Fibroblast of skin of back (primary cell): ENCODE results near the gene FRMD5.

Experiments used
- DNase-seq: peaks from one replicate; pipeline ENCODE4 v3.0.0-alpha.2; 2013

The FRMD5 gene

DNA sequence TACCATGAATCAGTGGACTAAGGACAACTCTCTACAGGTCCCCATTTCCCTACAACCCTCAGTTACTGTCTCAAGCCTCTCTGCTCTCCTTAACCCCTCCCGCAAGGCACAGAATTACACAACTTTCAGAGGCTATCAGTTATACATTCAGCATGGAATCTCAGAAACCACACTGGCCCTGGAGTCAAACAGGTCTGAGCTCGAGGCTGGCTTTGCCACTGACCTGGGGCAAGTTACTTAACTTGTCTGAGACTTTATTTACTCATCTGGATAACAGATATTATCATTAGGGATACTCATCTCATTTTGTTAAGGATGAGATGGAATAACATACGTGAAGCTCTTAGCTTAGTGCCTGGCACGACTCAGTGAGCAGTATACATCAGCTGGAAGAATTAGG lies 273.1 kb downstream of the FRMD5 start:
- no peak for DNase-seq

DNA sequence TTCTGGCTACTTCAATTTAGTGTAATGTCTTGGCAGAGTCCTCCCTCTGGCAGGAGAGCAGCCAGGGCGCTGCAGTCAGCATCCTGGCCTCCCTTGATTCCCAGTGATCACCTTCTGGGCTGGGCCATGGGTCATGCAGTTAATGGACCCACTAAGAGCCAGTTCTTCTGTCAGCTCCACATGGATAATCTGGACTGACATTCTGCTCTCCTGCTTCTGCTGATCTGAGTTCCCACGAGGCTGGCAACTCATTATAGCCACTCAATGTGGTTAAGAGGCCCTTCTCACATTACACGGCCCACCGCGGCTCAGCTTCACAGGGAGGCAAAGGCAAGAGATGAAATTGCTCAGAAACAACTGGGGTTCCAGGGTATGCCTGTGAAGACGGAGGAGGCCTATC lies 274.3 kb downstream of the FRMD5 start:
- peak; percentile 52 for DNase-seq

DNA sequence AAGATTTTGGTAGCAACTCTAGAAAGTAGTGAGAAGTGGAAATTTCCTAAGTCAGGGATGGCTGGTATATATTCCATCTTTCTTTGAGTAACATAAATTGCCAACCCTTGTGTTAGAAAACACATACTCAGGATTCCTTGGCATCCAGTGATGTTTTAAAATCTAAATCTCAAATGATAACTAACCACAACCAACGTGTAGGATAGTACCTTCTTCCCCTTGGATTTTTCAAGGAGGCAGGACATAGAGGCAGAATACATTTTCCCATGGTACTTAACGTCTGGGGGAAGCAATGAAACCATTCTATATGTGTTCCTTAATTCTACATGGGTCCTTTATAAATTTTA lies 274.8 kb downstream of the FRMD5 start:
- DNase-seq = no peak

DNA sequence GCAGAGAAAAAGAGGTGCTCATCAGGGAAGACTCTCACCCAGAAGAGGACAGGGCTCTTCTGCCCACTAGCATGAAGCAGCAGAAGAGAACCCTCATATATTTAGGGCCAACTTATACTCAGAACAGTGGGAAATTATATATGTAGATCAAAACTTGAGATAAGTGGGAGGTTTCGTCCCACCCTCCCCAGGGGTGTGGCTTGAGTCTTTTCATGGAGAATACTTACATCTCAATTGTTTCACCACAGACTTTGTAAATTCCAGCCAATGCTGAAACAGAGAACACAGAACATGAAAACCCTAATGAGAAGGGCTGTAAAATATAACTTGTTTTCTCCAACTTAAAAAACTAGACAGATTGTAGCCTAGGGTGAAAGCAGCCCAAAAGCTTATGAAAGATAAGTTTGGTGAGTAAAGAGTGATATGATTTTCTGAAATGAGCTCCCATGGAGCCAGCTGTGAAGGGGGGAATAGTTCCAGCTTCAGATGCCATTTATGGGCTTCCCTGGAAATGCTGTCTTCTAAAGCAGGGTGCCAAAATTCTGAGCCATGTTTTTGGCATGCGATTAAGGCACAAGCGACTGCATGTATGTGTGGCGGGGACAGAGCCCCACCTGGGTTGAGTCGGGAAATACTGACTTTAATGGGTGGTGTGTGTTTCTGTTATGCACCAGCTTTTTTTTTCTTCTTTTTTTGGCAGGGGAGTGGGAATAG lies 275.4 kb downstream of the FRMD5 start:
- DNase-seq = no peak

DNA sequence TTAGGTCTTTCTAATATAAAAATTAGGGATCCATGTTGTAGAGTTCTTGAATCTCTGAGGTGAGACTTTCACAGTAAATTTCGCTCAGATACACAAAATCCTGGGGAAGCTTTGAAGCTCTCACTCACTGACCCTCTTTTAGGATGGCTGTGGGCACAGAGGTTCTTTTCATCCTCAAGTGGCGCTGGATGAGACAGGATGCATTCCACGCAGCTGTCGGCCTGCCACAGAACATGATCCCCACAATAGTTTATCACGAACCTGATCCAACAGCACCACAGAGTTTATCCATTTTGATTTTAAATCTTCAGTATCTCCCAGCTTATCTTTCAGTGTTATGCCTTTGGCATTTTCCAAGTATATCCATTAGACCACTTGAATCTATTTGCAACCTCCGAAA lies 276.4 kb downstream of the FRMD5 start:
- no peak for DNase-seq

DNA sequence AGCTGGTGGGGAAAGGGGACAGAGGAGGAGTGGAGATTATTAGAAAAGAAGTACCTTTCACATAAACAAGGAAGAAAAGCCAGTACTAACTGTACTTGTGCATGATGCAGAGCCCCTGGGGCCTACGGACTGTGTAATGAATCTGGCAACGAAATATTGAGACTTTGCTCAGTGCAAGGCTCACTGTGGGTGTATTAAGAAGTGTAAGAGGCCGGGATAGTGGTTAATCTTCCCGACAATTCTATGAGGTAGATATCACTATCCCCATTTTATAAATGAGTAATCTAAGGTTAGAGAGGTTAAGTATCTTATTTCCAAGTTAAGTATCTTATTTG lies 278.8 kb downstream of the FRMD5 start:
- no peak for DNase-seq

DNA sequence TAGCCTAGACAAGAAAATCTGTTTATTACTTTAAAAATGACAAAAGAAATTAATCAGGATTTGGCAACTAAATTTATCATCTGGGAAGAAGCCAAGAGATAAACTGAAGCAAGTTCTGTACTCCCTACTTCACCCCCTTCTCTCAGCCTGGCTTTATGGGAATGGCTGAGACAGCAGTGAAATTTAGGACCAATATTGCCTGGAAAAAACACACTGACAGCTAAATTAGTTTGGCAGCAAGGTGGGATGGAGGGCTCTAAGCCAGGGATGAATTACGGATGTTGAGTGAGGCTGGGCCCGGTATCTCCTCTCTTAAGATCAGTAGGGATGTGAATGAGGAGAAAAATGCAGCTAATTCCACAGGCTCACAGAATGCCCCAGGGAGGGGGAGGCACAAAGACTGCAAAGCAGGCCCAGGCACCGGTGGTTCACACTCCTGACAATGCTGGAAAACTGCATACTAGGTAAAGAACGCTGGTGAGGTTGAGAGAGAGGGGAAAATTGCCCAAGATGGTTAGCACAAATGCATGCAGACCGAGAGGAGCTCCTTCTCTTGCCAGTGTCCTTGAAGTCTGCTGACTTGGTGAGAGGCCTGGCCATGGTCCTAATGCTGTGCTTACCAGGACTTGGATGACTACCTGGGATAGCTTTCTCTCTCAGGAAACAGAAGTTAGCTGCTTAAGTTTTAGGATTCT lies 279.3 kb downstream of the FRMD5 start:
- DNase-seq = no peak

DNA sequence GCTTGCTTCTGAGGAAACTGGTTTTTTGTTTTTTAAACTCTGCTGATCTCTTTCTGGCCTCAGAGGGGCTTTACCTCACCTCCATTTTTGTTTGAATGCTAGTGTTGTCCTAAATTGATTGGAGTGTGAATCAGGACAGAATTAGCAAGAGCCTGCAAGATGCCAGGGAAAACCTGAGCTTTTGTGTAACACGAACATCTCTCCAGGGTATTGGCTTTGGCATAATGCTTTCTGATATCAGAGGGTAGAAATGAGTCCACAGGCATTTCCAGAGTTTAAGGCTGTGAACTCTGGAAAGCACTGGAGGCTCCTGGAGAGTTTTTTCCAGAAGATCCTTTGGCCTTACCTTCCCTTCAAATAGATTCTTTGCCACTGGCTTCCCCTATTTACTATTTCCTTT lies 281.1 kb downstream of the FRMD5 start:
- DNase-seq = no peak

DNA sequence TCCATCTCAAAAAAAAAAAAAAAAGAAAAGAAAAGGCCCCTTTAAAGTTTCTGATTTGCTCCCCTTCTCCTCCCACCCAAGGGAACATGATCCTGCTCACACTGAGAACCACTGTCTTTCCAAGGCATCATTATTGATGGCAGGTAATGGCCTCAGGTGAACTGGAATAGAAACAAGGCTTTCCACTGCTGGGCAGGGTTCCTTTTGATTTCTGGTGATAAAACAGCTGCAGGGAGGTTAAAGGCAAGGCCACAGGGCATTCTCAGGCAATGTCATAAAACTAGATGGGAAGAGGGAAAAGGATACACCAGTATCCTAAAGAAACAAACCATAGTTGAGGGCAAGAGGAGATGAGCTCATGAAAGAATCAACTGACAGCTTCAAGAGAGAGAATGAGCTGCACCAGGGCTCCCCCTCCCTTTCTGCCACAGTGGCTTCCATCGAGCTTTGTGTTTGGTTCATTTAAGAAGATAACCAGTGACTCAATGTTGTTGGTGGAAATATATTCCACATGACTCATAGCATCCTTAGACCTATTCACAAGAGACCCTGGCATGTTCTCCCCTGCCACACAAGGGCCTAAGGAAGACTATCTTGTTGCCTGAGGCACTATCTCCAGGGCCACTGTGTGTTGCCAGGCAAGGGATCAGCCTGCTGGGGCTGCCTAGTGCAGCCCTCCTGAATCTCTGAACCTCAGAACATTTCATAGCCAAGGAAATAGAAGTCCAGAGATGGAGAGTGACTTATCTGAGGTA lies 281.9 kb downstream of the FRMD5 start:
- DNase-seq = peak; percentile 100

DNA sequence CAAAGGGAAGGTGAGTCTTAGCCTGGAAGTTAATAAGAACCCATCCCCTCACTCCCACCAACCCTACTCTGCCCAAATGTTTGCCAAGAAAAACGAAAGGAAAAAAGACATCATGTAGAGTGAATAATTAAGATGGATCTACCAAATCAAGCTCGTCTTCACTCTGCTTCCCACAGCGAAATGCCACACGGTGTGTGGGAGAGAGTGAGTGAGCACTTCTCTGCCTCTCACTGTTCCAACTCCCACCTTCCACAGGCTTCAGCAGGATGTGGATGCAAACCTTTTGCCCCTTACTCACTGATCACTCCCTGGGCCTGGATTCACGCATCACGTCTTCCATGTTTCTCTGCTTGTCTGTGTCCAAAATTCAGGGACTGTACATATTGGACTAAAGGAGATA lies 282.9 kb downstream of the FRMD5 start:
- no peak for DNase-seq

DNA sequence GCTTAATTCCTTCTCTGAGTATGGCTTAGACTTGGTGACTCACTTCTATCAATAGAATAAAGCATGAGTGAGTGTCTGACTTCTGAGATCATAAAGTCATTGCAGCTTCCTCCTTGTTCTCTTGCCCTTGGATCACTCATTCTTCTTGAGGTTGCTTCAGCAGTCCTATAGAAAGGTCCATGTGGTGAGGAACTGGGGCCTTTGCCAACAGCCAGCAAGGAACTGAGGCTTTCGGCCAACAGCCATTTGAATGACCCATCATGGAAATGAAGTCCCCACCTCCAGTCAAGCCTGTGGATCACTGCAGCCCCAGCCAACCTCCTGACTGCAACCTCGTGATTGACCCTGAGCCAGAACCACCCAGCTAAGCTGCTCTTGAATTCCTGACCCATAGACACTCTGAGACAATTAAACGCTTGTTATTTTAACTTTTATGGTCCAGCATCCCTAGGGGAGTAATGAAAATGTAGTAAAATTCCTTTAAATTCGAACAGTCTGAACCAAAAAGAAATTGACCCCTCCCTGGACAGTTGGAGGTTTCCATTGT lies 283.8 kb downstream of the FRMD5 start:
- DNase-seq = peak; percentile 98

DNA sequence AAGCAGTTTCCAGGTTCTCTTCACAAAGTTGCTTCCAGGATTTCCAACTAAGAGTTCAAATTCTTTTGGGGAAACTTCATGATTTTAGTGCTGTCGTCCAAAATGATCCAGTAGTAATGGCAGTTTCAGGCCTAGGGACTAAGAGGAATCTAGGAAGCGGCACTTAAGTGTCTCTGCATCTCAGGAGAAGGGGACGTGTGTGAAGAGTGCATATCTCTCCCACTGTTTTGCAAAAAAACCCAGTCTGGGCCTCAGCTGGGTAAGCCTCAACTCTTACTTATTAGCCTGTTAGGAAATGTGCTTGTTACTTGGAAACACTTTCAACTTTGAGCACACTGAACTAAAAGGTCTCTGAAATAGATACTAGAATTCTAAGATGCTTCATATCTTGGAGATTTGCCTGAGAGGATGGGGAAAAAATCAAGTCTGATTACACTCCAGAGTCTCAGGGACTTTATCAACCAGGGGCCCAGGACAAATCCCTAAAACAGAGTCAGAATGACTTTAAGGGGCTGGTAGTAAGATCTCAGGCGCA lies 286.5 kb downstream of the FRMD5 start:
- no peak for DNase-seq

DNA sequence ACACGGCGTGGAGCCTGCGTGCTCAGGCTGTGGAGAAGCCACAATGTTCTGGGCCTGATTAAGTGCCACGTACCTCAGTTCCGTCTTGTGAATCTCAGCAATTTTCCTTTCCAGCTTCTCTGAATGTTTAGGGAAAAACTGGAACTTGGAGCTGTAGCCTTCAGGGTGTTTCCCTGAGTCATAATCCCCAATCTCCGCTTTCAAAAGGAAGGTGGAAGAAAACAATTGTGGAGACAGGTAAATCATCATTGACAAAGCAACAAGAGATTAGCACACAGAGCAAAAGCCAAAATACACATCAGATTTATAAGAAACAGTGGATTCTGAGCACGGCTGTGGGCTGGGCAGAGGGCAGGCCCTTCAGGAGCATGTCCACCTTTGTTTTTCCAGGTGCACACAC lies 289.3 kb downstream of the FRMD5 start:
- DNase-seq = no peak

DNA sequence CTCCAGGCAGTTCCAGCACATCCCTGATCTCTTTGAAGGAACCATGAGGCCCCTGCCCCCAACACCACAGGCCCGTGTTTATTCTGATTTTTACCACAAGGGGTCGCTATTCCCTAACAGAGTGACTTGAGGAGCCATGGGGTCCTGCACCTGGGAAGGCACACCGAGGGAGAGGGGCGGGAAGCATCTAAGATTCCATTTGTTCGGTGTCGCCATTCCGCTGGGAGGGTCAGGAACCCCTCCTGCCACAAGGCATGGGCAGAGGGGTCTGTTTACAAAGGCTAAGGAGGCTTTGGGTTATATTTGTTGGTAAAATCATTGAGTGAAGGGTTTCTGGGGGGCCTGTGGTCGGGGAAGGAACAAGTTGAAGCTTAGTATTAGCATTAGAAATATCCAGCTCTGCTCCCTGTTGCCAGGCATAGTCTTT lies 291.2 kb downstream of the FRMD5 start:
- peak; percentile 64 for DNase-seq

DNA sequence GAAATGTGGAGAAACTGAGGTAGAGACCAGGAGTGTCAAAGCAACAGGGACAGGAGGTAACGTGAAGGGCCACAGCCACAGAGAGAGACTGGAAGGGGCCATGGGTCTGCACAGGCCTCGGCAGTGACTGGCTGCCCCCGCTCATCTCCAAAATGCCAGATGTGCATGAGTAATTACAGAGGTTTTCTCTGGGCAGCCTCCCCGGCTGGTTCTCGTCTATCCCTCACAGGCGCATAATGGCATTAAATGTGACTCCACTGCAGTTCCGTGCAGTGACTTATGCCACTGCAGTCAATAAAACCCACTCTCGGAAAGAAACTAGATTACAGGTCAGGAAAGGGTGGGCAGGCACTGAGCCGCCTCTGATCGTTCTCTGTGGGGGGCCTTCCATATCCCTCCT lies 293.6 kb downstream of the FRMD5 start:
- DNase-seq = no peak

DNA sequence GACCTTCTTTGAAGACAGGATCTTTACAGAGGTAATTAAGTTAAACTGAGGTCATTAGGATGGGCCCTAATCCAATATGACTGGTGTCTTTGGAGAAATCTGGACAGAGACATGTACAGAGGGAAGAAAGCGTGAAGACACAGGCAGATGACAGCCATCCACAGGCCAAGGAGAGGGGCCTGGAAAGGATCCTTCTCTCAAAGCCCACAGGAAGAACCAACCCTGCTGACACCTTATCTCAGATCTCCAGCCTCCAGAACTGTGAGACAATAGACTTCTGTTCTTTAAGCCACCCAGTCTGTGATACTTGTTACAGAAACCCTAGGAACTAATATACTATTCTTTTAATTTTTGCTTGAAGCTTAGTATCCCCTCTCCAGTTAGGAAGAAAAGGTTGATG lies 294.1 kb downstream of the FRMD5 start:
- DNase-seq = no peak

DNA sequence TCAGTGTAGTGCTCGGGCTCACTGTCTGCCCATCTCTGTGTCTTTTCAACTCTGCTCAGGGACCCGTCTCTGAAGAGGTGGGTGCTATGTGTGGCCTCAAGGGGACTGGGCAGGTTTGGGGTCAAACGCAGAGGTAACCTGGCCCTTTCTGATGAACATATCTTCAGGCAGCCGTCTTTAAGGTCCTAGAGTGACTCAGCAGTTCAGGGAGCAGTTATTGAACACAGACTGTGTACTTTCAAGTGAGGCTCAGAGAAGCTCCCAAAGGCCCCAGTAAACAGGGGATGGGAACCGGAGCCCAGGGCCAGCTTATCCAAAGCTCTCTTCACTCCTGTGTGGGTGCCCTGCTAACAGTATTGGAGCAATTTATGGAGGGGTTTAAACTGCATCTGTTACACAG lies 295.1 kb downstream of the FRMD5 start:
- DNase-seq = no peak

DNA sequence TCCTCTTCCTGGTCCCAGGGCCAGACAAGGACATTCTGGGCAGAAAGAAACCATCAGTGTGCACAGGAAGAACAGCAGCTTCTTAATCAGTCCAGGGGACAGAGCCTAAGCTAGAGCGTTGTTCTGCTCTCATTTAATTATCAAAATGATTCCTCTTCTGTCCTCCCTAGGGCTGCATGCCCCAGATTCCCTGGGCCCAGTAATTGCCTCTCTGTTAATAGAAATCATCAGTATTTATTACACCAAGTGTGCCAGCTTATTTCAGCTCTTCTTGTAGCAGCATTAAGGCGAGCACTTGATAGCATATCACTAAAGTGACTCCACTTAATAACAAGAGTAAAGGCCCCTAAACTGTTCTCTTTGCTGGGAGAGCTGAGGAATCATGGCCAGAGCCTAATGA lies 296.2 kb downstream of the FRMD5 start:
- DNase-seq = no peak

DNA sequence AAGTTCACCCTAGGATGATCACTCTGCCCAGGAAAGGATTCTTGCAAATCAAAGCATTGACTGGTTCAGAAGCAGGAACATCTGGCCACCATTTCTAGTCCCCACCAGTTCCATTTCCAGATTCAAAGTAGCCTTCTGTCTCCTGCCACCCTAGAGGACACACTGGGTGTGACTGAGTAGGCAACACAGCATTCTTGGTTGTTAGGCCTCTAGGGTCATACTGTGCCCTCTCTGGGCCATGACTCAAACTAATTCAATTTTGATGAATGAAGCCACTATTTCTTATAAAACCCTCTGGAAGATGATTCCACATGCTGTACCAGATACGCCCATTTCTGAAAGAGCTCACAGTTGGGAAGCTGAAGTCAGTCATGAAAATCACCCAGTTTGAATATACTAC lies 298.5 kb downstream of the FRMD5 start:
- no peak for DNase-seq

DNA sequence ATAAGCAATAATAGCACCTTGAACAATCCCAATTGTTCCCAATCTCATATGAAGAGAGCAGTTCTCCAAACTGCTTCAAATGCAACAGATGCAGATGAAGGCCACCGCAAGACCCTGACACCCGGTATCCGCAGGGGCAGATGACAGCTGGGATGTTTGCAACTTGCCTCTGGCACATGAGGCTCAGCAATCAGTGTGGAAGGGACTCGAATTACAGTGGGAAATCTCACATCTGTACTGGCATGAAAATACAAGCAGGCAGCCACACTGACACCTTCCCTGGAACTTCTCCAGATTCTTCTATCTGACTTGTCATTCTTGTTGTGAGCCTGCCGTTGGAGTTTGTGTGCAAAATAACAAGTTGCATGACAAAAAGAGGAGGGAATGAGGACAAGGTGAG lies 299.5 kb downstream of the FRMD5 start:
- no peak for DNase-seq

DNA sequence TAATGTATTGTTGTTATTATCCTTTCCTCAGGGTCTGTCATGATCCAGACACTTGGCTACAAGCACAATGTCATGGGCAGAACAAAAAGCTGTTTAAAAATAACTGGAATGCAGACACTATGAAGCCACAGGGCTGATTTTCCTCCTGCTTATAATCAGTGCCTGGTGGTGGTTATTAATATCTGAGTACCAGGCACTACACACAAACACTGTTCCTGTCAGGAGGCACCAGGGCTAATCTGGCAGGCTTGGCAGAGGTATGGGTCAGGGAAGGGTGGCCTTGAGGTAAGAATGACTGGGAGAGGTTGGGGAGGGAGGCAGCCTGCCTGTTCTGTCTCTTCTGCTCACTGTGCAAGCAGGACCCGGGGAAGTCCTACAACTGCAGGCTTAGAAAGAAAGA lies 301.1 kb downstream of the FRMD5 start:
- no peak for DNase-seq

DNA sequence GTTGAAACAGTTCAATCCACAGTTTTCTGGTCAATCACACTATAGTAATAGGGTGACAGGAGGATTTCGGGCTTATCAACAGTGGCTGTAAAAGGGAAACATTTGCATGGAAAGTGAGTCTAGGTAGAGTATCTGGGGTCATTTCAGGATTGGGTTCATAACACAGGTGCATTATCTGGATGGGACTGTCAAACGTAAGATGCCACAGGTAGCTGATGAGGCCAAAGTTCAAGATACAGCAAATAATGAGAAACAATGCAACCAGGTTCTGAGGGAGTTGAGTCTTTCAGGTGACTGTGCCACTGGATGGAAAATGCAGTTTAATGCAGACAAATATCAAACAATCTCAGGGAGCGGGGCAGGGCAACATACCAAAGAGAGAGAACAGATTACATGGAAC lies 306.0 kb downstream of the FRMD5 start:
- no peak for DNase-seq

DNA sequence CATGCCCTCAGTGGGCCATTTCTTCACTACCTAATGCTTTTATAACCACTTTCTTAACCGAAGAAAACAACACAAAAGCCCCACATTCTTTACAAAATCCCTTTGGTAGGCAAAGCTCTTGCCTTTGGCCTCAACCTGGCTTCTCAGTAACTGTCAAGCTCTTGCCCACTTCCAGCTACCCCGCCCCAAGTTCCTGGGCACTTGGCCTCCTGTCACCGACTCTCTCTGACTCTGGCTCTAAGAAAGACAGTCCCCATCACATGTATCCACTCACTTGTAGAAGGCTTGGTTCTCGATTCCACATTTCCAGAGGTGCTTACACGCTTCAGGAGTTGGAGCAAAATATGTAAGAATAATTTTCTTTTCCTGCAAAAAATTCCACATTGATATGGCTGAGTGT lies 307.2 kb downstream of the FRMD5 start:
- no peak for DNase-seq

DNA sequence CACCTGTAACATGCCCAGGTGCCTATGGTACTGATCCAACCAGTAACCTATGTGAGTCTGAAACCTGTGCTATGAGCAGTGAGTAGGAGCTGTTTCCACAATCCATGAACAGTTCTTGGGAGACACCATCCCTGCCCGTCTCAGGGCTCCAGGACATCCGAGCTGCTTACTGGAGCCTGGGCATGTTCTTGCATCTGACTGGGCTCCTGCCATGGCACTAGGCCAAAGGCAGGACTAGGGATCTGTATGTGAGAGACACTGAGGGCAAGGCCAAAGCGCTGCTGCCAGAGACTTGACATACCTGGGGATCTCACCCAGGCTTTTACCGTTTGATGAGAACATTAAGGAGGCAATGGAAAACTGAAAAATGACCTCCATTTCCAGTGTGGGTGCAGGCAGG lies 308.5 kb downstream of the FRMD5 start:
- DNase-seq = no peak
